ENCODE results near the gene MED26. TPM values are rescaled to one million over a fixed set of nuclear protein-coding genes. Genes with fewer than 3 reads are reported as not detected.
A peak's percentile ranks its signal among the peaks of the same experiment; 100 is the strongest.

Gene MED26
- total and polyA plus RNA-seq, 4 donors = 7.0 to 18.2 (median 8.2) TPM

DNA sequence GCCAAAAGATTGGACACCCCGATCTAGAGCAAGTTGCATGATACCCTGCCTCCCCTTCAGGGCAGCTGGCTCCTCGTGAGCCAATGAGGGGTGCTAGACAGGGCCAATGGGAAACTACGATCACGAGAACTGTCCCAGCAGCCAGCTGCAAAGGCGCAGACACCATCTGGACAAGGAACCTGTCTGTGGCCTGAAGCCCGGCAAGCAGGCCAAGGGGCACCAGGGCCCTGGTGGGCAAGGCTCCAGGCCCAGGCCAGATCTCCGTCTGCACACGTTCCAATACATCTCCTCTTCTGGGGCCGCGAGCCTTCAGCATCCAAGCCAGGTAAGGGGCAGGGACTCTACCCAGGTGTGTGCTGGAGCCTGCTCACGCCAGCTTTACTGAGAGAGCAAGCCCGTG lies 20.2 kb downstream of the MED26 start:
- H3K27ac ChIP-seq (ENCODE audit: low read depth in 1 of 2, low read length in 1 of 2) = peak overlapping the region; percentile 68 to 87
- ATAC-seq (ENCODE audit: insufficient read depth, low FRiP score) (no peak), DNase-seq (no peak)
- no peaks in the 10 kb centered on the region for H3K9me3 ChIP-seq (ENCODE audit: control insufficient read depth in 4 of 4, insufficient read depth in 3 of 4, low read length in 3 of 4)
- no peak overlapping the region for H3K4me3 ChIP-seq
- peaks cover 0 to 25% (median 15%) of the 10 kb centered on the region in 5 donors for H3K4me1 ChIP-seq (ENCODE audit: control insufficient read depth in 5 of 5, insufficient read depth in 5 of 5, low read length in 5 of 5)
- no peak overlapping the region for H3K9ac ChIP-seq (ENCODE audit: insufficient read depth in 1 of 2, low read length in 2 of 2)
- H3K36me3 ChIP-seq (ENCODE audit: control insufficient read depth in 4 of 4, insufficient read depth in 4 of 4, low read length in 4 of 4) = peaks cover 0 to 4% (median 0%) of the 10 kb centered on the region in 4 donors
- 85 to 87% methylated on average over 12 of the region's 12 CpGs for WGBS, 2 donors
- TF ChIP-seq, protein P1, sequence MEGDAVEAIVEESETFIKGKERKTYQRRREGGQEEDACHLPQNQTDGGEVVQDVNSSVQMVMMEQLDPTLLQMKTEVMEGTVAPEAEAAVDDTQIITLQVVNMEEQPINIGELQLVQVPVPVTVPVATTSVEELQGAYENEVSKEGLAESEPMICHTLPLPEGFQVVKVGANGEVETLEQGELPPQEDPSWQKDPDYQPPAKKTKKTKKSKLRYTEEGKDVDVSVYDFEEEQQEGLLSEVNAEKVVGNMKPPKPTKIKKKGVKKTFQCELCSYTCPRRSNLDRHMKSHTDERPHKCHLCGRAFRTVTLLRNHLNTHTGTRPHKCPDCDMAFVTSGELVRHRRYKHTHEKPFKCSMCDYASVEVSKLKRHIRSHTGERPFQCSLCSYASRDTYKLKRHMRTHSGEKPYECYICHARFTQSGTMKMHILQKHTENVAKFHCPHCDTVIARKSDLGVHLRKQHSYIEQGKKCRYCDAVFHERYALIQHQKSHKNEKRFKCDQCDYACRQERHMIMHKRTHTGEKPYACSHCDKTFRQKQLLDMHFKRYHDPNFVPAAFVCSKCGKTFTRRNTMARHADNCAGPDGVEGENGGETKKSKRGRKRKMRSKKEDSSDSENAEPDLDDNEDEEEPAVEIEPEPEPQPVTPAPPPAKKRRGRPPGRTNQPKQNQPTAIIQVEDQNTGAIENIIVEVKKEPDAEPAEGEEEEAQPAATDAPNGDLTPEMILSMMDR (IDR thresholded peaks at IDR 0.05; ENCODE audit: control extremely low read depth, extremely low read depth) = no peak
- H3K27me3 ChIP-seq (ENCODE audit: control insufficient read depth in 3 of 3, insufficient read depth in 3 of 3, low read length in 2 of 3) = no peaks in the 10 kb centered on the region

DNA sequence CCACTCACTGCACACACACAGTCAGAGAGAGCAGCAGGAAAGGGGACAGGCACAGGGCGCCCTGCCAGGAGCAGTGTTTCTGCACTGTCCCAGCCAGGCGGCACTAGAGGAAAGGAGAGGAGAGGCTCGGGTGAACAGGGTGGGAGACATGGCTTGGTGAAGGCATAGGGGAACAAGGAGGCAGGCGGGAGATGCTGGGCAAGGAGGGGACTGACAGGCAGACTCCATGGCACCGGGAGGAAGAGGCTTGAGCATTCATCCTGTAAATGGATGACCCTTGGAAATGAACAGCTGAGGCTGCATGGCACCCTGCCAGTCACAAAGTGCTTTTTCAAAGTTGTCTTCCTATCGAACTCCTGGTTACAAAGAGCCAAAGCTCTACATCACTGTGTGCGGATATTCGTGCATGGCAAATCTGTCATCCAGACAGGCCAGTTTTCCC lies 22.4 kb downstream of the MED26 start:
- no peaks in the 10 kb centered on the region for H3K27me3 ChIP-seq (ENCODE audit: control insufficient read depth in 3 of 3, insufficient read depth in 3 of 3, low read length in 2 of 3)
- no peak for ATAC-seq (ENCODE audit: insufficient read depth, low FRiP score)
- H3K27ac ChIP-seq (ENCODE audit: low read depth in 1 of 2, low read length in 1 of 2) = peak overlapping the region; percentile 24 to 42
- TF ChIP-seq, protein P1 (IDR thresholded peaks at IDR 0.05; ENCODE audit: control extremely low read depth, extremely low read depth) = no peak
- DNase-seq = peak in 1 of 3 donors; percentile 34
- no peak overlapping the region for H3K9ac ChIP-seq (ENCODE audit: insufficient read depth in 1 of 2, low read length in 2 of 2)
- H3K4me1 ChIP-seq (ENCODE audit: control insufficient read depth in 5 of 5, insufficient read depth in 5 of 5, low read length in 5 of 5) = peaks cover 0 to 21% (median 11%) of the 10 kb centered on the region in 5 donors
- 59 to 66% methylated on average over 8 of the region's 8 CpGs for WGBS, 2 donors
- peaks cover 0 to 4% (median 0%) of the 10 kb centered on the region in 4 donors for H3K36me3 ChIP-seq (ENCODE audit: control insufficient read depth in 4 of 4, insufficient read depth in 4 of 4, low read length in 4 of 4)
- H3K9me3 ChIP-seq (ENCODE audit: control insufficient read depth in 4 of 4, insufficient read depth in 3 of 4, low read length in 3 of 4) = no peaks in the 10 kb centered on the region
- H3K4me3 ChIP-seq = no peak overlapping the region

DNA sequence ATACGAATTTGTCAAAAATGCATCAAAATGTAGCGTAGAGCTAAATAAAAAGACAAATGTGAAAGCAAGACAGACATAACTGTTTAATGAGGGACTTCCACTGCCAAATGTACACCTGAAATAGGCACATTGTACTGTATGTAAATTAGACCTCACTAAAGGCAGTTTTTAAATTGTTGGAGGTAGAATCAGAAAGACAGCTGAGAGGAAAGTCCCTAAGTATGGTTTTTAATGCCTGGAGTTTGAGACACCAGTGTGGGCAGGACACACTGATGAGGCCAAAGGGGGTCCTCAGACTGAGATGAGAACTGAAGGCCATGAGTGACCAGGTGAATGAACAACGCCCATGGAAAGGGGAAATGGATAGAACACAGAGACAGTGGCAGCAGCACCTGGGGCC lies 22.9 kb downstream of the MED26 start:
- H3K27ac ChIP-seq (ENCODE audit: low read depth in 1 of 2, low read length in 1 of 2) = peak overlapping the region in 1 of 2 donors; percentile 42
- H3K27me3 ChIP-seq (ENCODE audit: control insufficient read depth in 3 of 3, insufficient read depth in 3 of 3, low read length in 2 of 3) = no peaks in the 10 kb centered on the region
- no peak overlapping the region for H3K9ac ChIP-seq (ENCODE audit: insufficient read depth in 1 of 2, low read length in 2 of 2)
- no peak overlapping the region for H3K4me3 ChIP-seq
- H3K4me1 ChIP-seq (ENCODE audit: control insufficient read depth in 5 of 5, insufficient read depth in 5 of 5, low read length in 5 of 5) = peaks cover 0 to 20% (median 11%) of the 10 kb centered on the region in 5 donors
- peaks cover 0 to 4% (median 0%) of the 10 kb centered on the region in 4 donors for H3K36me3 ChIP-seq (ENCODE audit: control insufficient read depth in 4 of 4, insufficient read depth in 4 of 4, low read length in 4 of 4)
- DNase-seq = no peak
- 91 to 96% methylated on average over 3 of the region's 3 CpGs for WGBS, 2 donors
- TF ChIP-seq, protein P1 (IDR thresholded peaks at IDR 0.05; ENCODE audit: control extremely low read depth, extremely low read depth) = no peak
- H3K9me3 ChIP-seq (ENCODE audit: control insufficient read depth in 4 of 4, insufficient read depth in 3 of 4, low read length in 3 of 4) = no peaks in the 10 kb centered on the region
- ATAC-seq (ENCODE audit: insufficient read depth, low FRiP score) = no peak

DNA sequence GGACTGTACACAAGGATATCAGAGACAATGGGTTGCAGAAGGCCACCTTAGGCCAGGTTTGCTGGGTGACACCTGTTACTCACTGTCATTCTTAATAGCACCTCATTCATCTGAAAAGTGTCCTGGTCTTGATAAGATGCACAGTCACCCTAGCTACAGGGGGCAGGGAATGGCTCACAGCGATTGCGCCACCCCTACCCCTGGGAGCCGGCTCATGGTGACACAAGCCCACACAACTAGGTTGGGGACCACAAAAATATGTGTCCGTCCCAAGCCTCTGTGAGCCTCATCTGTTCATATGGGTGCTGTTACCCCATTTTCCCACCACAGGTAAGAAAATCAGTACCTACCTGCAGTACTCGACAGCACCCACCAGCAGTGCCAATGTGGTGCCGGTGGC lies 23.4 kb downstream of the MED26 start:
- no peak overlapping the region for H3K9ac ChIP-seq (ENCODE audit: insufficient read depth in 1 of 2, low read length in 2 of 2)
- no peaks in the 10 kb centered on the region for H3K27me3 ChIP-seq (ENCODE audit: control insufficient read depth in 3 of 3, insufficient read depth in 3 of 3, low read length in 2 of 3)
- DNase-seq (no peak), ATAC-seq (ENCODE audit: insufficient read depth, low FRiP score) (no peak)
- WGBS, 2 donors = 69 to 88% methylated on average over 6 of the region's 6 CpGs
- no peaks in the 10 kb centered on the region for H3K9me3 ChIP-seq (ENCODE audit: control insufficient read depth in 4 of 4, insufficient read depth in 3 of 4, low read length in 3 of 4)
- H3K4me3 ChIP-seq = no peak overlapping the region
- peaks cover 0 to 4% (median 0%) of the 10 kb centered on the region in 4 donors for H3K36me3 ChIP-seq (ENCODE audit: control insufficient read depth in 4 of 4, insufficient read depth in 4 of 4, low read length in 4 of 4)
- TF ChIP-seq, protein P1 (IDR thresholded peaks at IDR 0.05; ENCODE audit: control extremely low read depth, extremely low read depth) = no peak
- peaks cover 0 to 20% (median 11%) of the 10 kb centered on the region in 5 donors for H3K4me1 ChIP-seq (ENCODE audit: control insufficient read depth in 5 of 5, insufficient read depth in 5 of 5, low read length in 5 of 5)
- no peak overlapping the region for H3K27ac ChIP-seq (ENCODE audit: low read depth in 1 of 2, low read length in 1 of 2)
